Nephron progenitor cell (in vitro differentiated cells): ENCODE measurements around the gene C3.

Source experiments
- DNase-seq: peaks from one replicate; pipeline ENCODE4 v3.0.0; 2021
- H3K27ac Mint-ChIP-seq: 2 replicates; pipeline ENCODE4 v1.8.0; 2021; ENCODE audit warnings: mild to moderate bottlenecking, moderate library complexity, mixed read lengths
- H3K27me3 Mint-ChIP-seq: 2 replicates; pipeline ENCODE4 v1.8.0; 2021; ENCODE audit warnings: mild to moderate bottlenecking, low read depth, mixed read lengths; ENCODE audit not compliant: poor library complexity
- H3K36me3 Mint-ChIP-seq: 2 replicates; pipeline ENCODE4 v1.8.0; 2021; ENCODE audit warnings: low read depth, mixed read lengths
- H3K4me1 Mint-ChIP-seq: 2 replicates; pipeline ENCODE4 v1.8.0; 2021; ENCODE audit warnings: mixed read lengths
- H3K4me3 Mint-ChIP-seq: 2 replicates; pipeline ENCODE4 v1.8.0; 2021; ENCODE audit warnings: mild to moderate bottlenecking, moderate library complexity, mixed read lengths
- H3K9me3 Mint-ChIP-seq: 2 replicates; pipeline ENCODE4 v1.8.0; 2021; ENCODE audit warnings: mild to moderate bottlenecking, moderate library complexity, mixed read lengths
- CTCF ChIP-seq: fragments of 200-600 bp; sonication (generic); IDR thresholded peaks from 2 replicates; pipeline ENCODE4 v1.5.0; 2021; ENCODE audit warnings: antibody characterized with exemption

Gene C3

GRCh38 chr19:6717441-6717971, 2.9 kb downstream of the C3 start:
- TF ChIP-seq CTCF, result no peak
- H3K36me3 Mint-ChIP-seq, result no peaks in the 10 kb centered on the region
- peak overlapping the region; percentile 2 for H3K27ac Mint-ChIP-seq
- H3K4me1 Mint-ChIP-seq, result peaks cover 19% of the 10 kb centered on the region
- peaks cover 38% of the 10 kb centered on the region for H3K27me3 Mint-ChIP-seq
- DNase-seq, result no peak
- H3K4me3 Mint-ChIP-seq, result no peak overlapping the region
- no peaks in the 10 kb centered on the region for H3K9me3 Mint-ChIP-seq

GRCh38 chr19:6717036-6717435, 3.4 kb downstream of the C3 start:
- no peak for DNase-seq
- peaks cover 19% of the 10 kb centered on the region for H3K4me1 Mint-ChIP-seq
- H3K4me3 Mint-ChIP-seq, result no peak overlapping the region
- no peak for TF ChIP-seq CTCF
- H3K27ac Mint-ChIP-seq, result no peak overlapping the region
- H3K27me3 Mint-ChIP-seq, result peaks cover 42% of the 10 kb centered on the region
- no peaks in the 10 kb centered on the region for H3K9me3 Mint-ChIP-seq
- H3K36me3 Mint-ChIP-seq, result no peaks in the 10 kb centered on the region

DNA sequence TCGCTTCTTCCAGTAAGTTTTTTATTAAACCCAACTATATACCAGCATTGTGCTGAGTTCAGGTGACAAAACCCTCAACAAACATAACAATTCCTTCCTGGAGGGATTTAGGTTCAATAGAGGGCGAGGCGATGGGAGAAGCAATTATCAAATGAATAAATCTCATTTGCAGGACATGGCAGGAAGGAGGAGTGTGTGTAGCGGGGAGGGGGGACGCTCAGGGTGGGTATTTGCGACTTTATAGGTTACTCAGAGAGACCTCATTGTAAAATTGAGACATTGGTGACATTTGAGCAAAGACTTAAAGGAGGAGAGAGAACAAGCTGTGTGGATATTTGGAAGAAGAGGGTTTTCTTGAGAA, 3.9 kb downstream of the C3 start:
- H3K36me3 Mint-ChIP-seq, result no peaks in the 10 kb centered on the region
- TF ChIP-seq CTCF, result no peak
- H3K4me1 Mint-ChIP-seq, result peaks cover 14% of the 10 kb centered on the region
- no peak for DNase-seq
- no peak overlapping the region for H3K27ac Mint-ChIP-seq
- H3K9me3 Mint-ChIP-seq, result no peaks in the 10 kb centered on the region
- no peak overlapping the region for H3K4me3 Mint-ChIP-seq
- H3K27me3 Mint-ChIP-seq, result peaks cover 47% of the 10 kb centered on the region

- no peaks in the 10 kb centered on the region for H3K36me3 Mint-ChIP-seq
- TF ChIP-seq CTCF, result no peak
- H3K27ac Mint-ChIP-seq, result no peak overlapping the region
- DNase-seq, result no peak
- H3K4me1 Mint-ChIP-seq, result peaks cover 6% of the 10 kb centered on the region
- no peaks in the 10 kb centered on the region for H3K9me3 Mint-ChIP-seq
- peaks cover 59% of the 10 kb centered on the region for H3K27me3 Mint-ChIP-seq
- no peak overlapping the region for H3K4me3 Mint-ChIP-seq
Measured at GRCh38 chr19:6714749-6715555, 5.5 kb downstream of the C3 start.

GRCh38 chr19:6713773-6714692, 6.4 kb downstream of the C3 start:
- peaks cover 6% of the 10 kb centered on the region for H3K4me1 Mint-ChIP-seq
- no peak overlapping the region for H3K27ac Mint-ChIP-seq
- H3K4me3 Mint-ChIP-seq, result no peak overlapping the region

More at GRCh38 chr19:6713773-6714692, 6.4 kb downstream of the C3 start:
- no peak for DNase-seq
- Mint-ChIP-seq H3K36me3 (no peaks in the 10 kb centered on the region), H3K9me3 (no peaks in the 10 kb centered on the region), H3K27me3 (peaks cover 62% of the 10 kb centered on the region)
- no peak for TF ChIP-seq CTCF
